GM21367 (cell line): ENCODE measurements around the gene WDR73.

Experiments used
- ATAC-seq: cut with Tn5 transposase; IDR thresholded peaks from one replicate; pipeline ENCODE4 v1.9.1; 2021; ENCODE audit not compliant: unreplicated experiment

Gene WDR73

DNA sequence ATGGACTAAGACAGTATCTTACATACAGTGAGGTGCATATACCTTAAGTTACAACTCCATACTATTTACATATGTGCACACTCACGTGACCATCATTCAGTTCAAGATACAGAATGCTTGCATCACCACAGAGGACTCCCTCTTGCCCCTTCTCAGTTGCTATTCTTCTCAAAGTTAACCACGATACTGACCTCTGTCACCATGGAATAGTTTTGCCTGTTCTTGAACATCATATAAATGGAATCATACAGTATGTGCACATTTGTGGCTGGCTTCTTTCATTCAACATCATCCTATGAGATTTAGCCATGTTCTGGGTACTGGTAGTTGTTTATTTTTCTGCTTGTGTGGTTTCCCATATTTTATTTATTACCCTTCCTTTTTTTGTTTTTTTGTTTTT lies 63.7 kb downstream of the WDR73 start:
- no peak for ATAC-seq
